Measurements from ENCODE around the gene ANKRD18A.

ANKRD18A gene

DNA sequence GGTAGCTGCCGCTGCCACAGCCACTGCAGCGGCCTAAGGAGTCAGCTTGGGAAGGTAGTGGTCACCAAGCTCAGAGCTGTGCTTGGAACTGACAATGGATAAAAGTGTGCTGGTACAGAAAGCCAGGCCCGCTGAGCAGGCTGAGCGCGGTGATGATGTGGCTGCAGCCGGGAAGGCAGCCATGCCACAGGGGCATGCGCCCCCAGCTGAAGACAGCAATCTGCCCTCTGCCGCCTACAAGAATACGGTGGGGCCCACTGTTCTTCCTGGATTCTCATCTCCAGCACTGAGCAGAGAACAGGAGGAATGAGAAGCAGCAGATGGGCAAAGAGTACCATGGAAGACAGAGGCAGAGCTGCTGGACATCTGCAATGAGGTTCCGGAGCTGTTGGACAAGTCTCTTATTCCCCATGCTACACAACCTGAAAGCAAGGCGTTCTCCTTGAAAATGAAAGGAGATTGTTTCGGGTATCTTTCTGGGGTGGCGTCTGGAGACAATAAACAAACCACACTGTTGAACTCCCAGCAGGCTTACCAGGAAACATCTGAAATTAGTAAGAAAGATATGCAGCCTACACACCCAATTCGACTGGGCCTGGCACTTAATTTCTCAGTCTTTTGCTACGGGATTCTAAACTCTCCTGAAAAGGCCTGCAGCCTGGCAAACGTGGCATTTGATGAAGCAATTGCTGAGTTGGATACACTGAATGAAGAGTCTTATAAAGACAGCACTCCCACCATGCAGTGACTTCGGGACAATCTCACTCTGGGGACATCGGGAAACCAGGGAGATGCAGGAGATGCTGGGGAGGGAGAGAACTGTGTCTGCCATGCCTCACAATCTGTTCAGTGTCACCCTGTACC lies 22.8 kb upstream of the ANKRD18A start:
- Histone ChIP-seq H3F3A (ENCODE audit: insufficient read depth) (no peaks in the 10 kb centered on the region), H3K4me3 (ENCODE audit: insufficient read depth, low read length, poor library complexity, severe bottlenecking) (no peak overlapping the region), H3K9me2 (replicated peaks; ENCODE audit: insufficient read depth, low read length) (no peaks in the 10 kb centered on the region), H4K20me1 (ENCODE audit: low read depth, low read length) (no peaks in the 10 kb centered on the region), H3K9ac (ENCODE audit: low read length) (no peak overlapping the region), H3K9me3 (ENCODE audit: insufficient read depth, low read length) (no peaks in the 10 kb centered on the region), H3K27ac (ENCODE audit: low read depth, low read length) (no peak overlapping the region), H3K79me2 (ENCODE audit: insufficient read depth, low read length) (no peaks in the 10 kb centered on the region), H3K36me3 (ENCODE audit: low read length) (no peaks in the 10 kb centered on the region), H3K4me2 (ENCODE audit: low read depth, low read length, poor library complexity, severe bottlenecking) (no peak overlapping the region), H2AFZ (ENCODE audit: low read depth, low read length, severe bottlenecking) (no peak overlapping the region), H3K27me3 (ENCODE audit: low read length) (no peaks in the 10 kb centered on the region)
- TF ChIP-seq EZH2phosphoT487 (conservative IDR thresholded peaks at IDR 0.05; ENCODE audit: low read length), result no peak
- TF ChIP-seq, protein P1, sequence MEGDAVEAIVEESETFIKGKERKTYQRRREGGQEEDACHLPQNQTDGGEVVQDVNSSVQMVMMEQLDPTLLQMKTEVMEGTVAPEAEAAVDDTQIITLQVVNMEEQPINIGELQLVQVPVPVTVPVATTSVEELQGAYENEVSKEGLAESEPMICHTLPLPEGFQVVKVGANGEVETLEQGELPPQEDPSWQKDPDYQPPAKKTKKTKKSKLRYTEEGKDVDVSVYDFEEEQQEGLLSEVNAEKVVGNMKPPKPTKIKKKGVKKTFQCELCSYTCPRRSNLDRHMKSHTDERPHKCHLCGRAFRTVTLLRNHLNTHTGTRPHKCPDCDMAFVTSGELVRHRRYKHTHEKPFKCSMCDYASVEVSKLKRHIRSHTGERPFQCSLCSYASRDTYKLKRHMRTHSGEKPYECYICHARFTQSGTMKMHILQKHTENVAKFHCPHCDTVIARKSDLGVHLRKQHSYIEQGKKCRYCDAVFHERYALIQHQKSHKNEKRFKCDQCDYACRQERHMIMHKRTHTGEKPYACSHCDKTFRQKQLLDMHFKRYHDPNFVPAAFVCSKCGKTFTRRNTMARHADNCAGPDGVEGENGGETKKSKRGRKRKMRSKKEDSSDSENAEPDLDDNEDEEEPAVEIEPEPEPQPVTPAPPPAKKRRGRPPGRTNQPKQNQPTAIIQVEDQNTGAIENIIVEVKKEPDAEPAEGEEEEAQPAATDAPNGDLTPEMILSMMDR (IDR thresholded peaks at IDR 0.05; ENCODE audit: insufficient read depth, low read length, poor library complexity, severe bottlenecking), result no peak

DNA sequence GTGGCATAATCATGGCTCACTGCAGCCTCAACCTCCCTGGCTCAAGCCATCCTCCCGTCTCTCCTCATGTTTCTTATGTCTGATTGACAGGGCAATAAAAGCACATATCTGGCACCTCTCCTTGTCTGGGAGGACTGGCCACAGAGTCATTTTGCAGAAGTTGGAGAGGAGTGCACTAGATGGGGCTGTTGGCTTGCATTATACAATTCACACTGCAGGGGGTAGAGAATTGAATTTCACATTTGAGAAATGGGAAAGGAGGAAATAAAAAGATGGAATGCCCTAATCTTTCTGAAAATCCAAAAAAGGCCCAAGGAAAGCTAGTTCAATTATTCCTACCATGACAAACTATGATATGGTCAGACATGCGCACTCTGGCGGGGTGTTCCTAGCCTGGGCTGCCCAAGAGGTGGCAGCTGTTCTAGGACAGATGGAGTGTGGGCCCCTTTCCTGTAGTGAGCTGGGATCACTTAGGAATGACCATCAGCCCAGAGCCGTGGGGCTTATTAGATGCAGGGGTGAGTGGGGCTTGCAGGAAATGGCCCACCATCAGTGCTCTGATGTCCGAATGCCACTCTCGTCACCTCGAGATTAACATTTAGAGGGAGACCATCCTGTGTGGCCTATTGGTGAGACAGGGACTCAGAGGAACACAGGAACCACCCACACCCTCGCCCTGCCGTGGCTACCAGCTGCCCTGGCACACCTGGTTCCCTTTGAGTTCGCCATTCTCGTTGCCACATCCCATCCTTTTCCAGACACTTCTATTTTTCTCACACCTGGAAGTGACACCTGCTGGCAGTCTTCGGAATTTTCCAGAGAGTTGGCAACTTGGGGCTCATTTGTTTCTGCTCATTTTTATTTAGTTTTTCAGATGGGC lies 21.8 kb upstream of the ANKRD18A start:
- no peaks in the 10 kb centered on the region for H3K27me3 ChIP-seq (ENCODE audit: low read length)
- no peaks in the 10 kb centered on the region for H3K9me2 ChIP-seq (replicated peaks; ENCODE audit: insufficient read depth, low read length)
- TF ChIP-seq, protein P1 (IDR thresholded peaks at IDR 0.05; ENCODE audit: insufficient read depth, low read length, poor library complexity, severe bottlenecking), result no peak
- no peak for TF ChIP-seq EZH2phosphoT487 (conservative IDR thresholded peaks at IDR 0.05; ENCODE audit: low read length)
- H3K79me2 ChIP-seq (ENCODE audit: insufficient read depth, low read length), result no peaks in the 10 kb centered on the region
- no peak overlapping the region for H3K27ac ChIP-seq (ENCODE audit: low read depth, low read length)
- H3F3A ChIP-seq (ENCODE audit: insufficient read depth), result no peaks in the 10 kb centered on the region
- H3K4me2 ChIP-seq (ENCODE audit: low read depth, low read length, poor library complexity, severe bottlenecking), result no peak overlapping the region
- H4K20me1 ChIP-seq (ENCODE audit: low read depth, low read length), result no peaks in the 10 kb centered on the region
- H3K4me3 ChIP-seq (ENCODE audit: insufficient read depth, low read length, poor library complexity, severe bottlenecking), result no peak overlapping the region
- H3K36me3 ChIP-seq (ENCODE audit: low read length), result no peaks in the 10 kb centered on the region
- H3K9me3 ChIP-seq (ENCODE audit: insufficient read depth, low read length), result no peaks in the 10 kb centered on the region
- no peak overlapping the region for H3K9ac ChIP-seq (ENCODE audit: low read length)
- no peak overlapping the region for H2AFZ ChIP-seq (ENCODE audit: low read depth, low read length, severe bottlenecking)

DNA sequence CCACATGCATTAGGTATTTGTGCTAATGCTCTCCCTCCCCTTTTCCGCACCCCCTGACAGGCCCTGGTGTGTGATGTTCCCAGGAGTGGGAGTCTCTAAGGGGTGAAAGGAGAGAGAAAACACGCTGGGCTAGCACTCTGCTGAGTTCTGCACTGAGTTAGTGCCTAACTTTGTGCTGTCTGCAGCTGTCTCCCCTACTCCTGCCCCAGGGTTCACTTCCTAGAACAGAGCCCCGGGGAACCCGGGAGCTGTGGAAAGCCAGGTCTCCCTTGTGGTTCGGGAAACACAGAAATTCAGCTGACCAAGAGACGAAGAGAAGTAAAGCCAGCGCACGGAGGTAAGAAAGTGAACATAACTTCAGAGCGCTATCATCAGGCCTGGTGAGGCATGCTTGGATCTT lies 20.7 kb upstream of the ANKRD18A start:
- Histone ChIP-seq H3K9me2 (replicated peaks; ENCODE audit: insufficient read depth, low read length) (no peaks in the 10 kb centered on the region), H3K27ac (ENCODE audit: low read depth, low read length) (no peak overlapping the region)

More for the DNA sequence above, 20.7 kb upstream of the ANKRD18A start:
- Histone ChIP-seq H3K4me2 (ENCODE audit: low read depth, low read length, poor library complexity, severe bottlenecking) (no peak overlapping the region), H4K20me1 (ENCODE audit: low read depth, low read length) (no peaks in the 10 kb centered on the region), H3F3A (ENCODE audit: insufficient read depth) (no peaks in the 10 kb centered on the region), H3K79me2 (ENCODE audit: insufficient read depth, low read length) (no peaks in the 10 kb centered on the region), H3K36me3 (ENCODE audit: low read length) (no peaks in the 10 kb centered on the region), H3K4me3 (ENCODE audit: insufficient read depth, low read length, poor library complexity, severe bottlenecking) (no peak overlapping the region), H3K9ac (ENCODE audit: low read length) (no peak overlapping the region), H3K9me3 (ENCODE audit: insufficient read depth, low read length) (no peaks in the 10 kb centered on the region), H2AFZ (ENCODE audit: low read depth, low read length, severe bottlenecking) (no peak overlapping the region), H3K27me3 (ENCODE audit: low read length) (no peaks in the 10 kb centered on the region)
- TF ChIP-seq, protein P1 (IDR thresholded peaks at IDR 0.05; ENCODE audit: insufficient read depth, low read length, poor library complexity, severe bottlenecking), result no peak
- no peak for TF ChIP-seq EZH2phosphoT487 (conservative IDR thresholded peaks at IDR 0.05; ENCODE audit: low read length)
